Loucy (cell line): ENCODE data around the gene C16orf54.
"Not testable (repeated sequence)": the region's sequence is repeated elsewhere in the genome, so short reads cannot be mapped to it uniquely, and the experiment has no call there.

ENCODE experiments used
- H2AFZ ChIP-seq: fragments of 200-600 bp; sonication (generic); 2 replicates; pipeline ENCODE4 v1.6.0; 2016; ENCODE audit warnings: antibody characterized with exemption, mild to moderate bottlenecking, low read length, moderate library complexity
- H3F3A ChIP-seq: fragments of 200-600 bp; 2 replicates; pipeline ENCODE4 v1.6.0; 2016; ENCODE audit warnings: antibody characterized with exemption, low read depth, mild to moderate bottlenecking
- H3K27me3 ChIP-seq: fragments of 200-600 bp; sonication (generic); 2 replicates; pipeline ENCODE4 v1.6.1; 2014; ENCODE audit warnings: low read length, mild to moderate bottlenecking; ENCODE audit not compliant: insufficient read depth, poor library complexity, severe bottlenecking
- H3K36me3 ChIP-seq: fragments of 200-600 bp; sonication (generic); 2 replicates; pipeline ENCODE4 v1.6.1; 2016; ENCODE audit warnings: low read length; ENCODE audit not compliant: insufficient read depth
- H3K4me1 ChIP-seq: fragments of 200-600 bp; sonication (generic); 2 replicates; pipeline ENCODE4 v1.5.1; 2014; ENCODE audit warnings: low read length, mild to moderate bottlenecking; ENCODE audit not compliant: insufficient read depth, poor library complexity, severe bottlenecking
- H3K4me2 ChIP-seq: fragments of 200-600 bp; sonication (generic); 2 replicates; pipeline ENCODE4 v1.6.0; 2014; ENCODE audit warnings: antibody characterized with exemption, low read length, low read depth, mild to moderate bottlenecking; ENCODE audit not compliant: poor library complexity, severe bottlenecking
- H3K4me3 ChIP-seq: fragments of 200-600 bp; sonication (generic); 2 replicates; pipeline ENCODE4 v1.5.1; 2014; ENCODE audit warnings: low read length, mild to moderate bottlenecking, mixed read lengths; ENCODE audit not compliant: poor library complexity, severe bottlenecking
- H3K79me2 ChIP-seq: fragments of 200-600 bp; sonication (generic); 2 replicates; pipeline ENCODE4 v1.6.1; 2014; ENCODE audit warnings: low read length; ENCODE audit not compliant: insufficient read depth
- H3K9ac ChIP-seq: fragments of 200-600 bp; sonication (generic); 2 replicates; pipeline ENCODE4 v1.6.0; 2014; ENCODE audit warnings: mild to moderate bottlenecking, low read depth, low read length, moderate library complexity; ENCODE audit not compliant: poor library complexity, severe bottlenecking
- H3K9me2 ChIP-seq: fragments of 200-600 bp; sonication (generic); replicated peaks from 2 replicates; pipeline ENCODE4 v1.6.1; 2016; ENCODE audit warnings: low read depth, low read length, mixed read lengths
- H3K9me3 ChIP-seq: fragments of 200-600 bp; sonication (generic); 2 replicates; pipeline ENCODE4 v1.6.1; 2014; ENCODE audit warnings: mild to moderate bottlenecking, antibody characterized with exemption, low read length, low read depth; ENCODE audit not compliant: insufficient read depth
- H4K20me1 ChIP-seq: fragments of 200-600 bp; sonication (generic); 2 replicates; pipeline ENCODE4 v1.6.0; 2014; ENCODE audit warnings: antibody characterized with exemption, low read length, mild to moderate bottlenecking; ENCODE audit not compliant: insufficient read depth, poor library complexity, severe bottlenecking
- EZH2phosphoT487 ChIP-seq: fragments of 200-600 bp; IDR thresholded peaks from 2 replicates; pipeline ENCODE4 v1.6.1; 2018; ENCODE audit warnings: antibody characterized with exemption, mild to moderate bottlenecking, moderate library complexity, borderline replicate concordance
- TF ChIP-seq, protein P1 (sequence below): fragments of 200-600 bp; sonication (generic); conservative IDR thresholded peaks from 2 replicates; pipeline ENCODE4 v1.5.1; 2014; ENCODE audit warnings: mild to moderate bottlenecking, antibody characterized with exemption, low read length

Gene C16orf54

DNA sequence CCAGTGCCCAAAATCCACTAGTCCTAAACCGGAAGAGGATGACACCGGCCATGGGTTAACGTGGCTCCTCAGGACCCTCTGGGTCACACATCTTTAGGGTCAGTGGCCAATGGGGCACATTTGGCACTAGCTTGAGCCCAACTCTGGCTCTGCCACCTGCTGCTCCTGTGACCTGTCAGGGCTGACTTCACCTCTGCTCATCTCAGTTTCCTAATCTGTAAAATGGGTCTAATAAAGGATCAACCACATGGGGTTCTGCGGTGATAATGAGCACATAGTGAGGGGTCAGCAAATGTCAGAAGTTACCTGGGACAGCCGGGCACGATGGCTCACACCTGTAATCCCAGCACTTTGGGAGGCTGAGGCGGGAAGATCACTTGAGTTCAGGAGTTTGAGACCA lies 48.4 kb downstream of the C16orf54 start:
- no peak overlapping the region for H3K4me3 ChIP-seq
- peaks cover 14% of the 10 kb centered on the region for H3K4me1 ChIP-seq
- no peak overlapping the region for H3K9ac ChIP-seq
- no peaks in the 10 kb centered on the region for H3K27me3 ChIP-seq
- no peak overlapping the region for H2AFZ ChIP-seq
- peaks cover 8% of the 10 kb centered on the region for H4K20me1 ChIP-seq
- TF ChIP-seq, protein P1, sequence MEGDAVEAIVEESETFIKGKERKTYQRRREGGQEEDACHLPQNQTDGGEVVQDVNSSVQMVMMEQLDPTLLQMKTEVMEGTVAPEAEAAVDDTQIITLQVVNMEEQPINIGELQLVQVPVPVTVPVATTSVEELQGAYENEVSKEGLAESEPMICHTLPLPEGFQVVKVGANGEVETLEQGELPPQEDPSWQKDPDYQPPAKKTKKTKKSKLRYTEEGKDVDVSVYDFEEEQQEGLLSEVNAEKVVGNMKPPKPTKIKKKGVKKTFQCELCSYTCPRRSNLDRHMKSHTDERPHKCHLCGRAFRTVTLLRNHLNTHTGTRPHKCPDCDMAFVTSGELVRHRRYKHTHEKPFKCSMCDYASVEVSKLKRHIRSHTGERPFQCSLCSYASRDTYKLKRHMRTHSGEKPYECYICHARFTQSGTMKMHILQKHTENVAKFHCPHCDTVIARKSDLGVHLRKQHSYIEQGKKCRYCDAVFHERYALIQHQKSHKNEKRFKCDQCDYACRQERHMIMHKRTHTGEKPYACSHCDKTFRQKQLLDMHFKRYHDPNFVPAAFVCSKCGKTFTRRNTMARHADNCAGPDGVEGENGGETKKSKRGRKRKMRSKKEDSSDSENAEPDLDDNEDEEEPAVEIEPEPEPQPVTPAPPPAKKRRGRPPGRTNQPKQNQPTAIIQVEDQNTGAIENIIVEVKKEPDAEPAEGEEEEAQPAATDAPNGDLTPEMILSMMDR, result no peak
- no peak for TF ChIP-seq EZH2phosphoT487
- H3K9me2 ChIP-seq, result no peaks in the 10 kb centered on the region
- H3K9me3 ChIP-seq, result no peaks in the 10 kb centered on the region
- H3K79me2 ChIP-seq, result peaks cover 24% of the 10 kb centered on the region
- no peaks in the 10 kb centered on the region for H3F3A ChIP-seq
- H3K4me2 ChIP-seq, result no peak overlapping the region
- peaks cover 21% of the 10 kb centered on the region; the same call in 1 of the 2 replicates for H3K36me3 ChIP-seq

DNA sequence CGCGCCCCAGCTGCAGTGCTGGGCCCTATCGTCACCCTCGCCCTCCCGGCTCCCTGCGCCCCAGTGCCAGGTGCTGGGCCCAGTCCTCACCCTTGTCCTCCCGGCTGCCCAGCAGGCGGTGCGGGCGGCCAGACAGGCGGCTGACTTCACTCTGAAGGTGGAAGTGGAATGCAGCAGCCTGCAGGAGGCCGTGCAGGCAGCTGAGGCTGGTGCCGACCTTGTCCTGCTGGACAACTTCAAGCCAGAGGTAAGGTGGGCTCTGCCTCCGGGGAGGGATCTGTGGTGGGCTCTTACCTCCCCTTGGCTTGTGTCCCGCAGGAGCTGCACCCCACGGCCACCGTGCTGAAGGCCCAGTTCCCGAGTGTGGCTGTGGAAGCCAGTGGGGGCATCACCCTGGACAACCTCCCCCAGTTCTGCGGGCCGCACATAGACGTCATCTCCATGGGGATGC lies 48.9 kb downstream of the C16orf54 start:
- H3K4me3 ChIP-seq, result no peak overlapping the region
- no peaks in the 10 kb centered on the region for H3F3A ChIP-seq
- H3K36me3 ChIP-seq, result peaks cover 21% of the 10 kb centered on the region; the same call in 1 of the 2 replicates
- no peak overlapping the region for H2AFZ ChIP-seq
- no peak overlapping the region for H3K4me2 ChIP-seq
- H3K9ac ChIP-seq, result no peak overlapping the region
- no peaks in the 10 kb centered on the region for H3K27me3 ChIP-seq
- H3K9me3 ChIP-seq, result no peaks in the 10 kb centered on the region
- no peak for TF ChIP-seq EZH2phosphoT487
- TF ChIP-seq, protein P1, result no peak
- H3K79me2 ChIP-seq, result peaks cover 28% of the 10 kb centered on the region
- peaks cover 9% of the 10 kb centered on the region for H4K20me1 ChIP-seq
- no peaks in the 10 kb centered on the region for H3K9me2 ChIP-seq
- H3K4me1 ChIP-seq, result peaks cover 9% of the 10 kb centered on the region

DNA sequence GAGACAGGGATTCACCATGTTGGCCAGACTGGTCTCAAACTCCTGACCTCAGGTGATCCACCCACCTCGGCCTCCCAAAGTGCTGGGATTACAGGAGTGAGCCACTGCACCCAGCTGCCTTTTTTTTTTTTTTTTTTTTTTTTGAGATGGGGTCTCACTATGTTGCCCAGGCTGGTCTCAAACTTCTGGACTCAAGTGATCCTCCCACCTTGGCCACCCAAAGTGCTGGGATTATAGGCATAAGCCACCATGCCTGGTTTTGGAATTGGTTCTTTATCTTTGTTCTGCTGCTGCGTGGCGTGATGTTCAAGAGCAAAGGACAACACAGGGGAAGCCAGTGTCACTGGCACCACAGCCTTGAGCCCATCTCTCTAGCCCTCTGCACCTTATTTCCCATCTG lies 50.1 kb downstream of the C16orf54 start:
- not testable (repeated sequence) for H2AFZ ChIP-seq, H3K27me3 ChIP-seq, H3K9me2 ChIP-seq, H3K4me2 ChIP-seq, H3K9me3 ChIP-seq, H3K4me3 ChIP-seq, H3K9ac ChIP-seq, H3F3A ChIP-seq, H3K4me1 ChIP-seq
- H4K20me1 ChIP-seq, result peaks cover 17% of the 10 kb centered on the region
- peaks cover 21% of the 10 kb centered on the region; the same call in 1 of the 2 replicates for H3K36me3 ChIP-seq
- peaks cover 40% of the 10 kb centered on the region for H3K79me2 ChIP-seq
